ENCODE measurements around the gene OPCML. TPM values are rescaled to one million over a fixed set of nuclear protein-coding genes. Genes with fewer than 3 reads are reported as not detected.

The OPCML gene
- total RNA-seq, 1 experiment from 2014 or later: 0.94 TPM

- Histone ChIP-seq H3T11ph (ENCODE audit: low read length) (no peak overlapping the region), H2AFZ (ENCODE audit: low read length) (no peak overlapping the region), H3K9ac (ENCODE audit: extremely low read depth, insufficient read length, low read length) (no peak overlapping the region), H3K27me3 (ENCODE audit: insufficient read depth, low read length) (no peaks in the 10 kb centered on the region), H3K4ac (ENCODE audit: low read depth, low read length) (no peak overlapping the region), H3K9me3 (ENCODE audit: control insufficient read depth, low read depth, low read length) (no peaks in the 10 kb centered on the region), H4K20me1 (ENCODE audit: control insufficient read depth, insufficient read depth, insufficient read length) (no peaks in the 10 kb centered on the region), H3K23me2 (ENCODE audit: insufficient read length, low read depth, low read length, poor library complexity, severe bottlenecking) (no peaks in the 10 kb centered on the region), H3K27ac (ENCODE audit: insufficient read length, low read depth, low read length) (no peak overlapping the region), H3K4me2 (ENCODE audit: insufficient read depth, insufficient read length, low read length) (no peak overlapping the region), H2BK5ac (ENCODE audit: insufficient read length, low read length) (no peak overlapping the region), H2BK12ac (ENCODE audit: insufficient read length, low read depth, low read length) (no peak overlapping the region), H2BK20ac (ENCODE audit: low read depth, low read length, poor library complexity, severe bottlenecking) (no peak overlapping the region), H3K4me1 (ENCODE audit: insufficient read depth, low read length) (peaks cover 4% of the 10 kb centered on the region; the same call in 1 of the 2 replicates), H4K5ac (ENCODE audit: insufficient read length, low read depth, low read length) (no peak overlapping the region), H3K23ac (ENCODE audit: insufficient read length, low read depth, low read length) (no peak overlapping the region), H4K91ac (ENCODE audit: insufficient read length, low read depth, low read length) (no peak overlapping the region), H3K56ac (ENCODE audit: insufficient read length, low read depth, low read length) (no peak overlapping the region), H2AK5ac (ENCODE audit: insufficient read length, low read length) (no peak overlapping the region), H3K14ac (ENCODE audit: insufficient read depth, low read length) (no peak overlapping the region), H2BK120ac (ENCODE audit: low read depth, low read length, poor library complexity, severe bottlenecking) (no peak overlapping the region), H4K8ac (replicated peaks; ENCODE audit: insufficient read length, low read depth, low read length) (no peak overlapping the region), H3K79me1 (ENCODE audit: insufficient read depth, low read depth, low read length, poor library complexity, severe bottlenecking) (no peaks in the 10 kb centered on the region), H2BK15ac (ENCODE audit: low read depth, low read length) (no peak overlapping the region), H3K79me2 (ENCODE audit: insufficient read depth, low read length) (no peaks in the 10 kb centered on the region), H3K18ac (ENCODE audit: insufficient read length, low read depth, low read length) (no peak overlapping the region)
- peaks cover 6 to 9% of the 10 kb centered on the region in 2 experiments for H3K9me3 Mint-ChIP-seq
- H3K4me3 Mint-ChIP-seq: no peak overlapping the region
- H3K27me3 Mint-ChIP-seq (ENCODE audit: low read depth): peaks cover 44% of the 10 kb centered on the region
- DNase-seq: no peak
- no peak for TF ChIP-seq CTCF (conservative IDR thresholded peaks at IDR 0.05)
- H3K27ac Mint-ChIP-seq: no peak overlapping the region
- no CpG with 5 or more reads among the region's 2 CpGs for WGBS (ENCODE audit: extremely low coverage, insufficient read length, low lambda C conversion rate)
- H3K36me3 Mint-ChIP-seq (ENCODE audit: insufficient read depth in 1 of 3, low read depth in 3 of 3): peaks cover 0 to 6% (median 5%) of the 10 kb centered on the region in 3 experiments; a peak in 6 of 7 replicates
- peaks cover 30 to 44% of the 10 kb centered on the region in 2 experiments for H3K4me1 Mint-ChIP-seq
These were observed 299.6 kb downstream of the OPCML start for GRCh38 chr11:133232665-133233064.

All from H9 (cell line).